GM08714 (cell line): ENCODE results near the gene CNP.
"Not testable (repeated sequence)": the region's sequence is repeated elsewhere in the genome, so short reads cannot be mapped to it uniquely, and the experiment has no call there.

Source experiments
- H3K4me3 ChIP-seq: fragments of 200-500 bp; sonication (Bioruptor generic); 2 replicates; pipeline ENCODE4 v1.5.1; 2014; ENCODE audit warnings: mild to moderate bottlenecking, low read length, inconsistent platforms
- ZNF274 ChIP-seq: IDR thresholded peaks from 2 replicates; pipeline ENCODE4 v1.6.1; 2012; ENCODE audit warnings: mild to moderate bottlenecking, low read depth, low read length

CNP gene

DNA sequence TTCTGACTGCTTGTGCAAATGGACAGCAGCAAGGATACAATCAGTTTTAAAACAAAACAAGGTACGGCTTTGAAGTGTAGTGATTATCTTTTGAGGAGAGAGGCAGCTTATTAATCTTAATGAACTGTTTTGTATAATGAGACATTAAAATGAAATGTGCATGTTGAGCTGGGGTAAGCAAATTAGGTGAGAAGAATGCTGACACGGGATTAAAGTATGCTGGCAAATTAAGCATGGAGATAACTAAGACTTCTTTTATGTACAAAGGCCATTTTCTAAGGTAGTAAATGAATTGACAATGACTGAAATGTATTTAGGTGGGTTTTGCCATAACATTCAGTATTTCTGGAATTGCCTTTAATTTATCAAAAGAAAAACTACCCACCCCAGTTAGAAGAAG is 31.9 kb downstream of the CNP start:
- H3K4me3 ChIP-seq = no peak overlapping the region
- TF ChIP-seq ZNF274 = no peak

DNA sequence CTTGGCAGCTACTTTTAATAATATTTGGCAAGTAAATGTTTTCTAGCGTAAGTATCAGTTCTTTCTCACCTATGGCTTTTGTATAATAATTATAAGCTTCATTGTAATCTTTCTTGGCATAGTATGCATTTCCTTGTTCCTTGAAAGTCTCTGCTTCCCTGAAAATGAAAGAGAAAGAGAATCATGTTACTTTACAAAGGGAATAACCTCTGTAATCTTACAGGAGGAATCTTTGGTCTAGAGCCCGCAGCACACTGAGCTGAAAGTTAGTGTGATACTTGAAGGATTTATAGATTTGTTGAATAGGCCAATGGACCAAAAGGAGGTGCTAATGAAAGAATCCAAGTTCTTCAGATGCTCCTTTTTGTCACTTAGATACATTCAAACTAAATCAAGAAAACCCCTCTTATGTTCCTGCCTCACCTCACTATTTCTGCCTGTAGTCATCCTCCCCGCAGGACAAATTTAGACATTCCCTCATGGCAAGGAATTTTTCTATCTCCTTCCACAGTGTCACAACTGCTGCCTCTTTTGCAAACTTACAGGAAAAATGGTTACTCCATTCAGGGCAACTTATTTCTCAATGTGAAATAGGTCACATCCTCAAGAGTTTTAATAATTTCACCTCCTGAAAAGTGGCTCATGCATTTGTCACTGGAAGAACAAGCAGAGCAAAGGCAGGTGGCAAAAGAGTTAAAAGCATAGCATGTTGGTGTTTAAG is 34.0 kb downstream of the CNP start:
- TF ChIP-seq ZNF274 = no peak
- no peak overlapping the region for H3K4me3 ChIP-seq

DNA sequence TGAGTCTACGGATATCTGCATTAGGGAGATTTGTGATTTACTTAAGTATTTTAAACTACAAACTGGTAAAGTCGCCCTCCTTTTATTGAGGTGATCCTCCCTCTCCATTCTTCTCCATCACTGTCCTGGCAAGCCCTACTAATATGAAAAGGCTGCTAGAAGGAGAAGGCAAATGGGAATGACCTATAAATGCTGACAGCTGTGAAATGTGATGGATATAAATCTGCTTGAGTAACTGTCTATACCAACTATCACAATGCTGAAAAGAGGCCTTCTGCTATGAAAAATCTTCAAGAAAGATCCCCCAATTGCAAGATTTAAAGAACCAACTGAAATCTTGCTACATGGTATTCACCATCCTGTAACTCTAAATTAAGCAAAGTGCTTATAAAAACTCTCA is 35.1 kb downstream of the CNP start:
- H3K4me3 ChIP-seq = no peak overlapping the region
- no peak for TF ChIP-seq ZNF274

DNA sequence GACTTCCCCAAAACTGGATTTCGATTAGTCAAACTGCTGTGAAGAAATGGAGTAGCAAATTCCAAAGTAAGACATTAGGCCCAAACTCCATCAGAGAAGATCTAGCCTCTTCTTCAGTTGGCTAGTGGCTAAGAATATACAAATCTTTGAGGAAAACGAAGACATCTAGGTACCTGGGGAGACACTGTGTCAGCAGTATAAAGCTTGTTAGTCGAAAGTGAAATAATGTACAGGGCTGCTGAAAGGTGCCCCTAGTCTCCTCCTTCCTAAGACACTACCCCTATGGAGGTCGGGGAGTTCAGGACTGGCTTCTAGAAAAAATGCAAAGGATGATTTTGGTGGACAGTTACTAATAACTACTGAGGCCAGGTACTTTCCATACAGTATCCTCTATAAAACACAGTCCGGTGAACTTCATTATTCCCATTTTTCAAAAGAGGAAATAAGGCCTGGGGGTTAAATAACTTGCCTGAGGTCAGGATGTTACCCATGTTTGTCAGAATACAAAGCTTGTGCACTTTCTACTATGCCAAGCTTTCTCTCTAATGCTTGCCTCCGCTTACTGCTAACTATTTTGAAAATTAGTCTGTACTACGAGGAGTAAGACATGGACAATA is 35.7 kb downstream of the CNP start:
- H3K4me3 ChIP-seq = no peak overlapping the region
- TF ChIP-seq ZNF274 = no peak

DNA sequence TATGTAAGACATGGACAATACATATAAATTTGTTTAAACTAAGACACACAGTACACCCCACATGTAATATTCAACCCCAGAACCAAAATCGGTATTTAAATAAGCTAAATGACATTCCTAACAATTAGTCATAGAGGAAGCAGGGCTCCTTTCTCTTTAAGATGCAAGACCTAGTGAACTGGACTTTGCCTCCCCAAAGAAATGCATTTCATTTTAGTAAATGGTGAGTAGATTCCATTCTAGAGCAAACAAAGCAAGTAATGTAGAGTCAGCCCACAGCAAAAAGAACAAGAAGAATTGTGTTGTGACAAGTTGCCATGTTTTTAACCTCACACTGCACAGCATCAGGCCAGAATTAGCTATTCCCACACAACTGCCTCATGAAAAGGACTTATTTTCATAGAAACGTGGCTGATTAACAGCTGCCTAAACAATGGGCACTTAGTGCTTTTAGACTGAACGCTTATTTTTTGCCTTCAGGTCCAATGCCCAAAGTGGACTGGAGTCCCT is 36.3 kb downstream of the CNP start:
- no peak overlapping the region for H3K4me3 ChIP-seq
- TF ChIP-seq ZNF274 = no peak

DNA sequence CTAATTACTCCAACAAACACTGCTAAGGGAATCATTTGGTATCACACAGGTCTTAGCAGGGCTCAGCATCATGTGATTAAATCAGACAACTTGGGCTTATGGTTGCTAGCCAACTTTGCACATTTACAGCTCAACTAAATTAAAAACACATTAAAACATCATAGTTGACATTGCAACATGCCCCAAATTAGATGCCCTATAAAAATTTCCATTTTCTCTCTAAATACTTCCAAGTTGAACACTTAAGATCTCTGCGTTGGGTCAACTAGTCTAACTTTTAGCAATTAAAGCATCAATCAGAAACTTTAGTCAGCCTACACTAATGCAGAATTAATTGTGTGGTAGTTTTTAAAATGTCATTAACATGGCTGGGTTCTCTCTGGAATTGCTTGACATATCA is 38.6 kb downstream of the CNP start:
- no peak for TF ChIP-seq ZNF274
- H3K4me3 ChIP-seq = no peak overlapping the region

DNA sequence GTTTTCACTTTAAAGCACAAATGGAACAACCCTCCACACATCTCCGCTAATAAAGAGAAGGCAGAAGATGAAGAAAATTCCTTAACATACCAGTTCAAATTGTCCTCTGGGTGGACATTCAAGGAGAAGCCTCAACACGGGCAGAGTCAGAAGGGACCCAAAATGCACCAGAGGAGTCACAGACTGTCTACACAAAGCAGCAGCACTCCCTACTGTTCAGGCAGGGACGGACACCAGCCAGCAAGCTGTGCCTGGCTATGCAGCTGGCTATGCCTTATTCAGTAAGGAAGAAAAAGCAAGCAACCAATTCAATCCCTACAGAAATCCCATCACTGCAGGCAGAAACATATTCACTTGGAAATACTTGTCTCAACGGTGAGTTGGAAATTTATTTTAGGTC is 42.6 kb downstream of the CNP start:
- H3K4me3 ChIP-seq = no peak overlapping the region
- no peak for TF ChIP-seq ZNF274

DNA sequence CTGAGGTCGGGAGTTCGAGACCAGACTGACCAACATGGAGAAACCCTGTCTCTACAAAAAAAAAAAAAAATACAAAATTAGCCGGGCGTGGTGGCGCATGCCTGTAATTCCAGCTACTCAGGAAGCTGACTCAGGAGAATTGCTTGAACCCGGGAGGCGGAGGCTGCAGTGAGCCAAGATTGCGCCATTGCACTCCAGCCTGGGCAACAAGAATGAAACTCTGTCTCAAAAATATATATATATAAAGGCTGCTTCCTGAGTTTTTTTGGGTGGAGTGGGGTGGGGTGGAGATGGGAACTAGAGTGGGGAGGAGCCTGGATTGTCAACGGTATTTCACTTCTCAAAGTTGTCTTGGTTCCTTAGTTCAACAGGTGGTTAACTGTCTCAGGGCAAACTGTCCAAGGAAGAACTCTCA is 43.7 kb downstream of the CNP start:
- not testable (repeated sequence) for H3K4me3 ChIP-seq

DNA sequence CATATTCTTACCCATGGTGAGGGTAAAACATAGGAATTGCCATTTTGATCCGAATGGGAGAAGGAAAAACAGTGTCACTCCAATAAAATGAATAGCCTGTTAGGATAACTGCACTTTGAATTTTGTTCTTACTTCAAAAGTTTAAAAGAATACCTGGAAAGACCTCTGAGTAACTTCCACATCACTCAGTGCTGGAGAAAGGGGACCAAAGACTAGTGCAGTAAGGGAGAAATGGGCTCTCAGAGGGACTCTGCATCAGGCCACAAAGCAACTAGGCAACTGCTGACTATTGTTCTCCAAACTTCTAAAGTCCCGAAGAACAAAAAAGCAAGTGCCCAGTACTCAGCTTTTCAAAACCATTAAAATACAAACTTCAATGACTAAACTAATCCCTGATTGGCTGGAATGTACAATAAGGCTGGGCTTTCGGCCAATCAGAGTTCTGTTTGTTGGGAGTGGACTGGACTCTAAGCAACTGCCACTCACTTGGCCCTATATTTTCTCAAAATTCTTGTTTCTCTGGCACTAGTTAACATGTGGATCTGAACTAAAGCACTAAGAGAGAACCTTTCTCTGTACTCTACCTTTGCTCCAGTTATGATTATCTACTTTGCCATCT is 44.4 kb downstream of the CNP start:
- H3K4me3 ChIP-seq = no peak overlapping the region
- no peak for TF ChIP-seq ZNF274

DNA sequence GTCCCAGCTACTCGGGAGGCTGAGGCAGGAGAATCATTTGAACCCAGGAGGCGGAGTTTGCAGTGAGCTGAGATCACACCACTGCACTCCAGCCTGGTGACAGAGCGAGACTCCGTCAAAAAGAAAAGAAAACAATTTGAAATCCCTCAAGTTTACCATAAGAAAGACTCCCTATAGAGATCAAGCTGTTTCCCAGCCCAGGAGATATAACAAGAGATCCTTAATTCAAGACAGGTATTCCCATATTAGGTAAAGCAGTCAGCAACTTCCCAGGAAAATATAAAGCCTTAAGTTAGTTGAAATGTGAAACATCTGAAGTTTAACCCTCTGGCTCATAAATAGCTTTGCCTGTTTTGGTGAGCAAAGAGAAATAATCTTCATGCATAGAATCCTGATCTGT is 45.8 kb downstream of the CNP start:
- not testable (repeated sequence) for H3K4me3 ChIP-seq

DNA sequence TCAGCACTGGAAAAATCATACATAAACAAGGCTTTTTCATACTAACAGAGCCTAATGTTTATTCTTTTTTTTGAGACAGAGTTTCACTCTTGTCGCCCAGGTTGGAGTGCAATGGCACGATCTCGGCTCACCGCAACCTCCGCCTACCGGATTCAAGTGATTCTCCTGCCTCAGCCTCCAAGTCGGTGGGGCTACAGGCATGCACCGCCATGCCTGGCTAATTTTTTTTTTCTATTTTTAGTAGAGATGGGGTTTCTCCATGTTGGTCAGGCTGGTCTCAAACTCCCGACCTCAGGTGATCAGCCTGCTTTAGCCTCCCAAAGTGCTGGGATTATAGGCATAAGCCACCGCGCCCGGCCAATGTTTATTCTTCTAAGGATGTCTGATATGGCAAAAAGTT is 47.1 kb downstream of the CNP start:
- H3K4me3 ChIP-seq = not testable (repeated sequence)

DNA sequence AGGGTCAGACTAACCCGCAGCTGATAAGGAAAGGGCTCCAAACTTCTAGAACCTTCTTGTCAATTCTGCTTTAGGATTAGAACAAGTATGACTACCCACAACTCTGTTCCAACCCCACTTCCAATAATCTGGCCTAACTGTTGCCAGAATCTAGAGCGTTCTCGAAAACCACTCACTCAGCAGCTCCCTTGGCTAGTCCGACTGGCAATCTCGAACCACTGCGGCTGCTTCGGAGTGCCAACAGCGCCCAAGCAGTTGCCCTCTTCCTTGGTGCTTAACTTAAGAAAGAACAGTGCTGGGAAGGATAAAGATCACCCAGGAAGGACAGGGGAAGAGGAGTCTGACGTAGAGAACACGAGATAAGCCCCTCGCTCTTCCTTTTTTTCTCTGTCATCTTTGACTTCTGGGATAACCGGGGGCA is 49.8 kb downstream of the CNP start:
- peak overlapping the region; percentile 95 for H3K4me3 ChIP-seq
- TF ChIP-seq ZNF274 = no peak

DNA sequence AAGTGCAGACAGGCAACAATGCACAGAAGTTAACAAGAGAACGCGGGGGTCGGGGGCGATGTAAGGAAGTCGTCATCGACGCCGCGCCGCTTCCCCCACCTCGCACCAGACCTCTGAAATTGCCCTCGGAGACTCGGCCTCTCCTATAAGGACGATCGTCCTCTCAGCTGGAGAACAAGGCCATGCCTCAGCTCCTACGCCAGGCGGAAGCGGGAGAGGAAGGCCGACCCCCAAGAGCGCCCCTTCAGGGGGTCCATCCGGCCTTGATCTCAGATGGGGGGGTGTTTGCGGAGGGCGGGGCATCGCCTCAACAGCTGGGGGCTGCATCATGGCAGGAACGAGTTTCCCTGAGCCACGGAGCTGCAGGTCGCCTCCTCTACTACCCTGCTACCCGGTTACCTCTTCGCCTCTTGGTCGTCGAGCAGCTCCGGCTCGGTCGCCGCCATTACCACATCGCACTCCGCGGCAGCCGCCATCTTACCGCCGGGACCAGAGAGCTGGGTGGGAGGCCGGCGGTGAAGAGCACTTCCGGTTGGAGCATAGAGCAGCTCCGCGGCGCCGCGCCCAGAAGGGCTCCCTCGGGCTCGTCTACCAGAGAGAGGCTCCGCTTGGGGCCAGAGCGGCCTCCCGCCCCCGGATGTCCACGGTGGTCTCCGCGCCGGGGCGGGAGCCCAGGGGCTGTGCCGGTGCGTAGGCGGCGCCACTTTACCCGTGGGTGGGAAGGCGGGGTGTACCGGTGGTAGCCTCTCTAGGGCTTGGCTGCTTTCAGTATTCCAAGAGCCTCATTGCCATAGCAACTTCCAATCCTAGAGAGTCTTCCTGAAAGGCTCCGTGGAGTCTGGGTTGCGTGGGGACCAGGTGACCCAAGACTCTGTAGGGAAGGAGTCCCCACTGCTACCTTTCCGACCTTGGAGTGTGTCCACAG is 50.6 kb downstream of the CNP start, which contains the start of gene DNAJC7:
Gene DNAJC7, minus strand, starts transcription at position 499 of the 925 bp plus-strand sequence. Its CDS starts 23 bp downstream, at position 476.
- TF ChIP-seq ZNF274 = no peak
- peak within 1 kb of the TSS; percentile 95 for H3K4me3 ChIP-seq

DNA sequence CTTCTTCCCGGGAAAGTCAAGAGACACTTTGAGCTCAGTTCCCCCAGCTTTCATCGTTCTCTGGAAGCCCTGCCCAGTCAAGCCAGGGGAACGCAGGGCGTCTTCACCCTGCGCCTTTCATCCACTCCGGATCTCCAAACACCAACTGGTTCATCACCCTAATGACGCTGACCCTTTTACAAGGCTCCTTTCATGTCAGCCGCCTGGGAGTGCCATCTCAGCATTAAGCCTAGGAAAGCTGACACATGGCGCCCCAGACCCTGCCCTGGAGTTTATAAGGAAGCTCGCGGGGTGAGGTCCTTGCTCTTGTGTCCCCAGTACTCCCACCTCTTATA is 51.2 kb downstream of the CNP start:
- H3K4me3 ChIP-seq = peak overlapping the region; percentile 95
- TF ChIP-seq ZNF274 = no peak
